Activated T-helper 1 cell treated with anti-CD3 and anti-CD28 coated beads, Interleukin-12 subunit alpha, Interleukin-12 subunit beta, Interleukin-2, Interleukin-4 antibody, amounts not matched to agents 30 ng/mL and 10 ng/mL and 1 ng/mL, durations not matched to agents 14 hours and 24 hours and 36 hours (primary cell): ENCODE measurements around the gene TBXA2R. TPM values are rescaled to one million over a fixed set of nuclear protein-coding genes. Genes with fewer than 3 reads are reported as not detected.
A peak's percentile ranks its signal among the peaks of the same experiment; 100 is the strongest.
"Not testable (repeated sequence)": the region's sequence is repeated elsewhere in the genome, so short reads cannot be mapped to it uniquely, and the experiment has no call there.

Experiments used
- DNase-seq: peaks from one replicate; pipeline ENCODE4 v3.0.0; 2021; ENCODE audit warnings: low spot score
- H3K27ac Mint-ChIP-seq: one replicate; pipeline ENCODE4 v1.8.0; 2021; ENCODE audit warnings: mild to moderate bottlenecking, mixed read lengths
- H3K27me3 Mint-ChIP-seq: one replicate; pipeline ENCODE4 v1.8.0; 2022; ENCODE audit warnings: mild to moderate bottlenecking, moderate library complexity, mixed read lengths; ENCODE audit not compliant: insufficient read depth
- H3K36me3 Mint-ChIP-seq: one replicate; pipeline ENCODE4 v1.8.0; 2021; ENCODE audit warnings: low read depth, mixed read lengths
- H3K4me1 Mint-ChIP-seq: one replicate; pipeline ENCODE4 v1.8.0; 2021; ENCODE audit warnings: low read depth, mixed read lengths
- H3K4me3 Mint-ChIP-seq: one replicate; pipeline ENCODE4 v1.8.0; 2021; ENCODE audit warnings: mild to moderate bottlenecking, moderate library complexity, mixed read lengths
- H3K9me3 Mint-ChIP-seq: one replicate; pipeline ENCODE4 v1.8.0; 2021; ENCODE audit warnings: mixed read lengths
- intact Hi-C: fragments of 100-400 bp; cut with micrococcal nuclease; formaldehyde crosslinking; loops from one replicate; pipeline ENCODE4 v1.15.1; 2024
- total RNA-seq: library from RNA; stranded (reverse); gene quantifications from 2 replicates; pipeline ENCODE4 v1.2.3, GENCODE V29; 2022

Gene TBXA2R
- total RNA-seq, 1 donor from 2014 or later: 1.0 TPM

GRCh38 chr19:3585301-3586126 lies 21.2 kb downstream of the TBXA2R start, which contains the start of gene GIPC3:
Gene GIPC3 (plus strand): TSS chr19:3585478. CDS start chr19:3585598, 120 bp downstream.
- H3K9me3 Mint-ChIP-seq: no peaks in the 10 kb centered on the region
- intact Hi-C loops: no loop called here
- DNase-seq: no peak
- no peak within 1 kb of the TSS for H3K27ac Mint-ChIP-seq
- no peak within 1 kb of the TSS for H3K4me3 Mint-ChIP-seq
- H3K36me3 Mint-ChIP-seq: no peaks in the 10 kb centered on the region
- H3K27me3 Mint-ChIP-seq: peaks cover 6% of the 10 kb centered on the region
- H3K4me1 Mint-ChIP-seq: no peaks in the 10 kb centered on the region

DNA sequence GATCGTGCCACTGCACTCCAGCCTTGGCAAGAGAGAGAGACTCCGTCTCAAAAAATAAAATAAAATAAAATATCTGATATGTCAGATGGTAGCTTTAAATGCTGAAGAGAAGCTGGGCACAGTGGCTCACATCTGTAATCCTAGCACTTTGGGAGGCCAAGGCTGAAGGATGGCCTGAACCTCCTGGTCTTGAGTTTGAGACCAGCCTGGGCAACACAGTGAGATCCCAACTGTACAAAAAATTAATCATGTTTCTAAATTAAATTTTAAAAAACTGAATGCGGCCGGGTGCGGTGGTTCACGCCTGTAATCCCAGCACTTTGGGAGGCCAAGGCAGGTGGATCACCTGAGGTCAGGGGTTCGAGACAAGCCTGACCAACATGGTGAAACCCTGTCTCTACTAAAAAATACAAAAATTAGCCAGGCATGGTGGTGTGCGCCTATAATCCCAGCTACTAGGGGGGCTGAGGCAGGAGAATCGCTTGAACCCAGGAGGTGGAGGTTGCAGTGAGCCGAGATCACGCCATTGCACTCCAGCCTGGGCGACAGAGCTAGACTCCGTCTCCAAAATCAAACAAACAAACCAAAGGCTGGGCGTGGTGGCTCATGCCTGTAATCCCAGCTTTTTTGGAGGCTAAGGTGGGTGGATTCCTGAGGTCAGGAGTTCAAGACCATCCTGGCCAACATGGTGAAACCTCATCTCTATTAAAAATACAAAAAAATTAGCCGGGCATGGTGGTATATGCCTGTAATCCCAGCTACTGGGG lies 22.5 kb downstream of the TBXA2R start:
- H3K27me3 Mint-ChIP-seq, intact Hi-C loops, H3K4me3 Mint-ChIP-seq, DNase-seq, H3K36me3 Mint-ChIP-seq, H3K4me1 Mint-ChIP-seq, H3K27ac Mint-ChIP-seq, H3K9me3 Mint-ChIP-seq: not testable (repeated sequence)

DNA sequence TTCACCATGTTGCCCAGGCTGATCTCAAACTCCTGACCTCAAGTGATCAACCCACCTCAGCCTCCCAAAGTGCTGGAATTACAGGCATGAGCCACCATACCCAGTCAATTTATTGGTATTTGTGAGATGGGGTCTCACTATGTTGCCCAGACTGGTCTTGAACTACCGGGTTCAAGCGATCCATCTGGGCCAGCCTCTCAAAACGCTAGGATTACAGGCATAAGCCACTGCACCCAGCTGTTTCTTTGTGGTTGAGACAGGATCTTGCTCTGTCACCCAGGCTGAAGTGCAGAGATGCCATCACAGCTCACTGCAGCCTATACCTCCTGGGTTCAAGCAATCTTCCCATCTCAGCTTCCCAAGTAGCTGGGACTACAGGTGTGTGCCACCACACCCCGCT lies 24.9 kb downstream of the TBXA2R start:
- H3K4me1 Mint-ChIP-seq, H3K27ac Mint-ChIP-seq, H3K9me3 Mint-ChIP-seq, H3K36me3 Mint-ChIP-seq, intact Hi-C loops, H3K4me3 Mint-ChIP-seq, H3K27me3 Mint-ChIP-seq, DNase-seq: not testable (repeated sequence)

DNA sequence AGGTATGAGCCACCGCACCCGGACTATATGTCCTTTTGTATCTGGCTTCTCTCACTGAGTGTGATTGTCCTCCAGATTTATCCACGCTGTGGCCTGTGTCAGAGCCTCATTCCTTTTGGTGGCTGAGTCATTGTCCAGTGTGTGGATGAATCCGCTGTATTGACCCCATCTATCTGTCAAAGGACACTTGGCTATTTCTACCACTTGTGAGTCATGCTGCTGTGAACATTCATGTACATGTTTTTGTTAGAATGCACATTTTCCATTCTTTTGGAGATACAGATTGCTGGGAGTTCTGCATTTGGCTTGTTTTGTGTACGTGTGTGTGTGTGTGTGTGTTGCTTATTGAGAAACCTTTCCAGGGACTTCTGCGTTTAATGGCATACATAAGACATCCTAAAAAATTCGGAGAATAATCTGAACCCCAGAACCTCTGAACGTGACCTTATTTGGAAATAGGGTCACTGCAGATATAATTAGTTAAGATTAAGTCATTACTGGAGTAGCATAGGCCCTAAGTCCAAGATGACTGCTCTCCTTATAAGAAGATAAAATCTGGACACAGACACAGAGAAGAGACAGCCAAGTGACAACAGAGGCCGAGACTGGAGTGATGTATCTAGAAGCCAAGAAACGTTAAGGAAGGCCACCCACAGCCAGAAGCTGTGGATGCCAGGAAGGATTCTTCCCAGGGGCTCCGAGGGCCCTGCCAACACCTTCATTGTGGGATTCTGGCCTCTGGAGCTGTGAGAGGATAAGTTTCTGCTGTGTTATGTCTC lies 26.3 kb downstream of the TBXA2R start:
- H3K36me3 Mint-ChIP-seq: peaks cover 1% of the 10 kb centered on the region
- intact Hi-C loops: no loop called here
- no peaks in the 10 kb centered on the region for H3K9me3 Mint-ChIP-seq
- no peak overlapping the region for H3K4me3 Mint-ChIP-seq
- H3K27me3 Mint-ChIP-seq: peaks cover 6% of the 10 kb centered on the region
- no peak for DNase-seq
- H3K4me1 Mint-ChIP-seq: no peaks in the 10 kb centered on the region
- no peak overlapping the region for H3K27ac Mint-ChIP-seq

DNA sequence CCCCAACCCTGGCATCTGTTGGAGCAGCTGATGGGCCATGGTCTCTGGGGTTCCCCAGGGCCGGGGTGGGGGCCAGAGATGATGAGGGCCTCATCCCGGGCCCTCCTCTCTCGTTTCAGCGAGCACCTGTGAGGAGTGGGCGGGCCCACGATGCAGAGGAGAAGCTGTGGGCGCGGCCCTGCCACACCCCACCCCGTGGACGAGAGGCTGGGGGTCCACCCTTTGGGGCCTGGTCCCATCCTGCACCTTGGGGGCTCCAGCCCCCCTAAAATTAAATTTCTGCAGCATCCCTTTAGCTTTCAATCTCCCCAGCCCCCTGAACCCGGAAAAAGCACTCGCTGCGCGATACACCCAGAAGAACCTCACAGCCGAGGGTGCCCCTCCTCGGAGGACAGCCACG lies 28.3 kb downstream of the TBXA2R start:
- Mint-ChIP-seq H3K9me3 (no peaks in the 10 kb centered on the region), H3K27ac (no peak overlapping the region), H3K4me1 (no peaks in the 10 kb centered on the region), H3K36me3 (peaks cover 9% of the 10 kb centered on the region), H3K27me3 (peaks cover 2% of the 10 kb centered on the region), H3K4me3 (no peak overlapping the region)
- intact Hi-C loops: no loop called here
- no peak for DNase-seq

- Mint-ChIP-seq H3K36me3 (peaks cover 9% of the 10 kb centered on the region), H3K4me1 (no peaks in the 10 kb centered on the region), H3K27me3 (peaks cover 2% of the 10 kb centered on the region), H3K27ac (no peak overlapping the region), H3K4me3 (no peak overlapping the region), H3K9me3 (no peaks in the 10 kb centered on the region)
- intact Hi-C loops: no loop called here
- DNase-seq: no peak
These were observed 28.8 kb downstream of the TBXA2R start for GRCh38 chr19:3577723-3578344.

DNA sequence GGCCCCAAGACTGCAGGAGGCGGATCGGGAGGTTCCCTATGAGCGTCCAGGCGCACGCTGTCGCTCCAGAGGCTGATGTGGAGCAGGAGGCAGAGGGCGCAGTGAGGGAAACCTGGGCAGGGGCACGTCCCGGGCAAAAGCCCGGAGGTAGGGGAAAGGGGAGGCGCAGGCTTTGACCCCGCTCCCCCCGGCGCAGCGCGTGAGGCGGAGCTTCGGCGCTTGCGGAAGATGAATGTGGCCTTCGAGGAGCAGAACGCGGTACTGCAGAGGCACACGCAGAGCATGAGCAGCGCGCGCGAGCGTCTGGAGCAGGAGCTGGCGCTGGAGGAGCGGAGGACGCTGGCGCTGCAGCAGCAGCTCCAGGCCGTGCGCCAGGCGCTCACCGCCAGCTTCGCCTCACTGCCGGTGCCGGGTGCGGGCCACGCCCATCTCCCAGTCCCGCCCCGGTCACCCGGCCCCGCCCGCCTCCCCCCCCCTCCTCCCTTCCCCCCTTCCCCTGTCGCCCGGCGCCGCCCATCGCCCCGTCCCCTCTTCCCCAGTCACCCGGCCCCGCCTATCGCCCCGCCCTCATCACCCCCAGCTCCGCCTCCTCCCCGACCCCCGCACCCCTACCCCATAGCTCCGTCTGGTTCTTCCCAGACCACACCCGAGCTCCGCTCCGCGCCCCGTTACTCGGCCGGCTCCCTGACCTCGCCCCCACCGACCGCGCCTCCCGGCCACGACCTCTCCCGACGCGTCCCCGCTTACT lies 29.8 kb downstream of the TBXA2R start:
- no peaks in the 10 kb centered on the region for H3K4me1 Mint-ChIP-seq
- H3K4me3 Mint-ChIP-seq: no peak overlapping the region
- no peaks in the 10 kb centered on the region for H3K9me3 Mint-ChIP-seq
- intact Hi-C loops: no loop called here
- peaks cover 2% of the 10 kb centered on the region for H3K27me3 Mint-ChIP-seq
- peaks cover 9% of the 10 kb centered on the region for H3K36me3 Mint-ChIP-seq
- H3K27ac Mint-ChIP-seq: no peak overlapping the region
- no peak for DNase-seq

DNA sequence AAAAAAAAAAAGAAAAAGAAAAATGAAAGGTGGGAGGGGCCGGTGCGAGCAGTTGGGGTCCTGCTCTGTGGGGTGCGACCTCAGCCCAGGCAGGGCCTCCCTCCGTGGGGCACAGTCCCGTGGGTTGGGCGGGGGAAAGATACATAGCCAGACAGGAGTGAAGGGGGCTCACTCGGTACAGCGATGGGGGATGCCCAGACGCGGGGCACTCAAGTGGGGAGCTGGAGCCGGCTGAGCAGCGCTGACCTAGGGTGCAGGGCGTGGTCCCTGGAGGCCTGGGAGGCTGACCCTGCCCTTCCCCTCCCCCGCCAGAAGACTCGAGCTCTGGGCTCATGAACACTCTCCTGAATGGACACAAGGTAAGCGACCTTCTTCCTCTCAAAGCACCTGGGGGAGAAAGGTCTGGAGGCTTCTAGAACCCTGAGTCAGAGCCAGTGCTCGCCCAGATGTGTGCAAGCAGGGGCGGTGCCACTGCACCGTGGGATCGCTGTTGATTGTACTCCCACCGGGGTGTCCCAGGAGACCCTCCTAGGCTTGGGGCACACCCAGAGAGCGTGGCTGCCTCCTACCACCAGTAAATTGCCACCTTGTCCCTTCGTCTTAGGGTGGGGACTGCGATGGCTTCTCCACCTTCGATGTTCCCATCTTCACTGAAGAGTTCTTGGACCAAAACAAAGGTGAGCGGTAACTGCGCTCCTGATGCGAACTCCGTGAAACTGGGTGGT lies 30.6 kb downstream of the TBXA2R start:
- Mint-ChIP-seq H3K9me3 (no peaks in the 10 kb centered on the region), H3K27me3 (peaks cover 2% of the 10 kb centered on the region), H3K4me3 (no peak overlapping the region), H3K36me3 (peaks cover 9% of the 10 kb centered on the region), H3K27ac (no peak overlapping the region), H3K4me1 (no peaks in the 10 kb centered on the region)
- intact Hi-C loops: no loop called here
- no peak for DNase-seq

DNA sequence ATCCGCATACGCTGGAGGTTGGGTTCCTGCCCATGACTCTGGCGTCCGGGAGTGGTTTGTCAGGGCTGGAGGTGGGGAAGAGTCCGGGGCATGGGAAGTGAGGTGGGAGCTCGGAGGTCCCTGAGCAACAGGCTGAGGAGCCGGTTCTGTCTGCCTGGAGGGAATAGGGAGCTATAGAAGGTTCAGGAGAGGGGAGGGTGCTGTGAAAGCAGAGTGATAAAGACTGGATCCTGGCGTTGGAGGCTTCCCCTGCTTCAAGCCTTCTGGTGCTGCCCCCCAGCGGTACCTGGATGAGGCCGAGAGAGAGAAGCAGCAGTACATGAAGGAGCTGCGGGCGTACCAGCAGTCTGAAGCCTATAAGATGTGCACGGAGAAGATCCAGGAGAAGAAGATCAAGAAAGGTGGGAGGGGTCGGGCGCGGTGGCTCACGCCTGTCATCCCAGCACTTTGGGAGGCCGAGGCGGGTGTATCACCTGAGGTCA lies 31.4 kb downstream of the TBXA2R start:
- H3K9me3 Mint-ChIP-seq: no peaks in the 10 kb centered on the region
- no peak overlapping the region for H3K4me3 Mint-ChIP-seq
- intact Hi-C loops: no loop called here
- DNase-seq: no peak
- peaks cover 9% of the 10 kb centered on the region for H3K36me3 Mint-ChIP-seq
- H3K4me1 Mint-ChIP-seq: no peaks in the 10 kb centered on the region
- H3K27ac Mint-ChIP-seq: no peak overlapping the region
- H3K27me3 Mint-ChIP-seq: peaks cover 2% of the 10 kb centered on the region

- H3K4me3 Mint-ChIP-seq: peak overlapping the region; percentile 85
- no peaks in the 10 kb centered on the region for H3K4me1 Mint-ChIP-seq
- peak; percentile 86 for DNase-seq
- intact Hi-C loops: loop anchor here (2.0 to 5.0 kb wide), 6 partner anchors 289 to 1922 kb away; partner anchors contain the start of genes MPND and TCF3
- H3K27me3 Mint-ChIP-seq: peaks cover 2% of the 10 kb centered on the region
- peaks cover 9% of the 10 kb centered on the region for H3K36me3 Mint-ChIP-seq
- no peaks in the 10 kb centered on the region for H3K9me3 Mint-ChIP-seq
- peak overlapping the region; percentile 74 for H3K27ac Mint-ChIP-seq
These were observed 32.6 kb downstream of the TBXA2R start for GRCh38 chr19:3573858-3574637.
